ENCODE measurements around the gene PANK2. TPM values are rescaled to one million over a fixed set of nuclear protein-coding genes. Genes with fewer than 3 reads are reported as not detected.
"Not testable (repeated sequence)": the region's sequence is repeated elsewhere in the genome, so short reads cannot be mapped to it uniquely, and the experiment has no call there.

Gene PANK2
- total RNA-seq, 4 donors from 2014 or later: 49.0 to 58.1 (median 54.3) TPM

DNA sequence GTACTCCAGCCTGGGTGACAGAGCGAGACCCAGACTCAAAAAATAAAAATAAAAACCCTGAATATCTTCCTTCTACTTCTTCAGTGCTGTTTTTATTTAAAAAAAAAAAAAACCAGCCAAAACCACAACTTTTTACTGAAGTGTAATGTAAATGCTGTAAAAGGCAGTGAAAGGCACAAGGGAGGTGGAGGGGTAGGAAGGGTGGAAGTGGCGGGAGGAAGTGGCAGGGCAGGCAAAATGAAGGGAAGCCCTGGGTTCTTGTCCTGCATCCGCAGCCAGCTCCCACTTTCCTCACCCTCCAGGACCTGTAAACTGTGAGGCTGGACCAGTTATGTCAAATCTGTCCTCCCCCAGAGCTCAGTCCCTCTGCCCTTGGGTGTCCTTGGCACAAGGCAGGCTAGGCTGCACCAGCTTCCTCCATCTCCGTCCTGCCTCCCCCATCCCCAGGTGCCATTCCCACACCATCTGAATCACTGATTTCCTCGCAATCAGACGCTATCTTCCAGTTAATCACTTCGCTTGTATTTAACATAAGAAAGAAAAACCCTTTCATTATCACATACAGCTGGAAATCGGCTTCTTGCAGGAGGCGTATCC is 13.7 kb upstream of the PANK2 start:
- H3K4me3 ChIP-seq: no peak overlapping the region
- H3K36me3 ChIP-seq: peaks cover 0 to 47% of the 10 kb centered on the region in 2 donors
- H3K27me3 ChIP-seq: no peaks in the 10 kb centered on the region
- no peak for ATAC-seq
- no peak overlapping the region for H3K27ac ChIP-seq
- TF ChIP-seq POLR2A (IDR thresholded peaks at IDR 0.05): no peak
- H3K4me1 ChIP-seq: peaks cover 0 to 17% (median 0%) of the 10 kb centered on the region in 3 donors
- 86 to 92% methylated on average over 8 to 9 of the region's 9 CpGs for WGBS, 2 donors (ENCODE audit: low coverage in 1 of 2)
- H3K9me3 ChIP-seq: no peaks in the 10 kb centered on the region

DNA sequence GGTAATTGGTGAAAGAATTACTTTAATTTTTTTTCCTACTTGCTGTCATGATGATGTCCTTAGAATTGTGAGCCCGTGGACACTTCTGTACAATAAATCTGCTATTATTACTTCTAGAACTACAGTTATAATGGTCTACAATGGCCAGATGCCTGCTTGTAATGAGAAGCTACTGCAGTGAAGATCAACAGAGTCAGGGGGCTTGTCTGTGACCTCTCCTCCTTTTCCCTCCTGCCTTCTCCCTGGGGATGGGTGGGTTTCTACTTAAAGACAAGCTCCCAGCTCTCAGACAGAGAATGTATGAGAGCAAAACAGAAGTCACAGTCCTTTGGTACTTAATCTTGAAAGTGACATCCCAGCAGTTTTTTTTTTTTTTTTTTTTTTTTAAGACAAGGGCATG is 13.2 kb upstream of the PANK2 start:
- H3K27ac ChIP-seq: no peak overlapping the region
- no peak for ATAC-seq
- H3K9me3 ChIP-seq: no peaks in the 10 kb centered on the region
- H3K36me3 ChIP-seq: peaks cover 0 to 45% of the 10 kb centered on the region in 2 donors
- 46 to 67% methylated on average over 1 of the region's 1 CpG for WGBS, 2 donors (ENCODE audit: low coverage in 1 of 2)
- peaks cover 0 to 12% (median 0%) of the 10 kb centered on the region in 3 donors for H3K4me1 ChIP-seq
- TF ChIP-seq, protein P1, sequence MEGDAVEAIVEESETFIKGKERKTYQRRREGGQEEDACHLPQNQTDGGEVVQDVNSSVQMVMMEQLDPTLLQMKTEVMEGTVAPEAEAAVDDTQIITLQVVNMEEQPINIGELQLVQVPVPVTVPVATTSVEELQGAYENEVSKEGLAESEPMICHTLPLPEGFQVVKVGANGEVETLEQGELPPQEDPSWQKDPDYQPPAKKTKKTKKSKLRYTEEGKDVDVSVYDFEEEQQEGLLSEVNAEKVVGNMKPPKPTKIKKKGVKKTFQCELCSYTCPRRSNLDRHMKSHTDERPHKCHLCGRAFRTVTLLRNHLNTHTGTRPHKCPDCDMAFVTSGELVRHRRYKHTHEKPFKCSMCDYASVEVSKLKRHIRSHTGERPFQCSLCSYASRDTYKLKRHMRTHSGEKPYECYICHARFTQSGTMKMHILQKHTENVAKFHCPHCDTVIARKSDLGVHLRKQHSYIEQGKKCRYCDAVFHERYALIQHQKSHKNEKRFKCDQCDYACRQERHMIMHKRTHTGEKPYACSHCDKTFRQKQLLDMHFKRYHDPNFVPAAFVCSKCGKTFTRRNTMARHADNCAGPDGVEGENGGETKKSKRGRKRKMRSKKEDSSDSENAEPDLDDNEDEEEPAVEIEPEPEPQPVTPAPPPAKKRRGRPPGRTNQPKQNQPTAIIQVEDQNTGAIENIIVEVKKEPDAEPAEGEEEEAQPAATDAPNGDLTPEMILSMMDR (IDR thresholded peaks at IDR 0.05): no peak
- TF ChIP-seq EP300 (IDR thresholded peaks at IDR 0.05) (no peak), POLR2A (IDR thresholded peaks at IDR 0.05) (no peak), POLR2AphosphoS5 (IDR thresholded peaks at IDR 0.05) (no peak)
- H3K27me3 ChIP-seq: no peaks in the 10 kb centered on the region
- H3K4me3 ChIP-seq: no peak overlapping the region

DNA sequence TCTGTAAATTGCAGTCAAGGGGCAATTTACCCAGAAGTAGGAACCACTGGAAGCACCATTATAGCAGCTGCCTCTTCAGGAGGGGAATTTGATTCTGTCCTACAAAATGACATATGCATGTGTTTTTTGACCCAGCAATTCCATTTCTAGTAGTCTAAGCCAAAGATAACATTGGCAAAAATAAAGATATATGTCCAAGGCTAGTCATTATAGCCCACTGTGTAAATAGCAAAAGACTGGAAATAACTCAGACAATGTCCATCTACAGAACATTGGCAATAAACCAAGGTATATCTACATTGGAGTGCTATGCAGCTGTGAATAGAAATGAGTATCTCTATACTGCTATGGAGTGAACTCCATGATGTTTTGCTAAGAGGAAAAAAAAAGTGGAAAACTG is 12.5 kb upstream of the PANK2 start:
- TF ChIP-seq EP300 (IDR thresholded peaks at IDR 0.05) (no peak), POLR2A (IDR thresholded peaks at IDR 0.05) (no peak), POLR2AphosphoS5 (IDR thresholded peaks at IDR 0.05) (no peak)
- H3K27me3 ChIP-seq: no peaks in the 10 kb centered on the region
- H3K27ac ChIP-seq: no peak overlapping the region
- no peak for ATAC-seq
- H3K36me3 ChIP-seq: peaks cover 0 to 38% of the 10 kb centered on the region in 2 donors
- peaks cover 0 to 5% (median 0%) of the 10 kb centered on the region in 3 donors for H3K4me1 ChIP-seq
- no peak overlapping the region for H3K4me3 ChIP-seq
- H3K9me3 ChIP-seq: no peaks in the 10 kb centered on the region

DNA sequence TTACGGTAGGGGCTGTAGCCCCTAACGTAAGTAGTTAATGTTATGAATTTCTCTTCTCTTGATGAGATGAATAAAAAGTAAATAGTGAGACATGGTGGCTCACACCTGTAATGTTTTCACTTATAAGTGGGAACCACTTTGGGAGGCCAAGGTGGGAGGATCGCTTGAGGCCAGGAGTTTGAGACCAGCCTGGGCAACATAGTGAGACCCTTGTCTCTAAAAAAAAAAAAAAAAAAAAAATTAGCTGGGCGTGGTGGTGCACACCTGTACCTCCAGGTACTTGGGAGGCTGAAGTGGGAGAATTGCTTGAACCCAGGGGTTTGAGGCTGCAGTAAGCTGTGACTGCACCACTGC is 10.3 kb upstream of the PANK2 start:
- not testable (repeated sequence) for H3K4me3 ChIP-seq, H3K27me3 ChIP-seq, ATAC-seq

DNA sequence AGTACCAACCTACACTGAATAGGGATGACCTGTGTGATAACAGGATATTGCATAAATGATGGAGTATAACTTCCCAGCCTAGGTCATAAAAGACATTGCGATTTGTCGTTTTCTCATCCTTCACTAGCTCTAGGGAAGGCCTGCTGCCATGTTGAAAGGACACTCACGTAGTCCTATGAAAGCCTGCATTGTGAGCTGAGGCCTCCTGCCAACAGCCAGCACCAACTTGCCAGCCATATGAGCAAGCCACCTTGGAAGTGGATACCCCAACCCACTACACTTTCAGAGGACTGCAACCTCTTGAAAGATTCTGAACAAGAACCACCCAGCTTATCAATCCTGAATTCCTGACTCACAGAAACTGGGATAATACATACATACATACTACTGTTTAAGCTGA is 3.5 kb upstream of the PANK2 start:
- no peaks in the 10 kb centered on the region for H3K9me3 ChIP-seq
- H3K27me3 ChIP-seq: no peaks in the 10 kb centered on the region
- 92 to 100% methylated on average over 2 of the region's 3 CpGs for WGBS, 2 donors (ENCODE audit: low coverage in 1 of 2)
- no peak overlapping the region for H3K4me3 ChIP-seq
- TF ChIP-seq POLR2A (IDR thresholded peaks at IDR 0.05) (no peak), POLR2AphosphoS5 (IDR thresholded peaks at IDR 0.05) (no peak), EP300 (IDR thresholded peaks at IDR 0.05) (no peak)
- TF ChIP-seq, protein P1 (IDR thresholded peaks at IDR 0.05): no peak
- H3K27ac ChIP-seq: no peak overlapping the region
- ATAC-seq: no peak
- peaks cover 0 to 19% (median 6%) of the 10 kb centered on the region in 3 donors for H3K4me1 ChIP-seq
- H3K36me3 ChIP-seq: no peaks in the 10 kb centered on the region

More for the DNA sequence above, 10.3 kb upstream of the PANK2 start:
- H3K4me1 ChIP-seq, H3K27ac ChIP-seq, H3K9me3 ChIP-seq: not testable (repeated sequence)
- peaks cover 0 to 17% of the 10 kb centered on the region in 2 donors for H3K36me3 ChIP-seq
- 67 to 100% methylated on average over 1 to 2 of the region's 4 CpGs for WGBS, 2 donors (ENCODE audit: low coverage in 1 of 2)

DNA sequence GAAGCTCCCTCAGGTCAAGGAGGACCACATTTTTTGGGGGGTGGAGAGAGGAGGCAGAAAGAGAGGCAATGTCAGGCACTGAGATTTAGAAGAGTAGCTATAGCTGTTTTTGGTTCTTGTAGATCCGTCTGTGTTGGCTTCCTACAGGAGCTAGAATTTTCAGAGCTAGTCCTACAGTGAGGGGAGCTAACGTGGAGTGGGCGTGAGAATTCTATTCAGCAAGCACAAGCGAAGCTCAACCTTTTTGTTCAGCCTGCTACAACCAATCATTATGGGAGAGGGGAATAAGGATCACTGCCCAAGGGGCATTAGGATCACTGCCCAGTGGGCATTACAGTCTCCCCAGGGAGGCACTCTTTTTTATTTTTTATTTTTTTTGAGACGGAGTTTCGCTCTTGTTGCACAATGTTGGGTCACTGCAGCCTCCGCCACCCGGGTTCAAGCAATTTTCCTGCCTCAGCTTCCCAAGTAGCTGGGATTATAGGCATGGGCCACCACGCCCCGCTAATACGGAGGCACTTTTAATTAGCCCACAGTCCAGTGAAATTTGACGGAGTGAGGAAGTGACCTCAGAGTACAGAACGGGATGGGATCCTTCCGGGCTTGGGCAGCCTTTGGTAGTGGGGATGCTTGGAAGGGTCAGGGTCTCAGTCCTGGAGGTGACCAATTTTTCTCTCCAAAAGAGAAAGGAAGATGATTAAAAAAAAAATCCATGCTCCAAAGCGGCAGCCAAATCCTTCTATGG is 1.1 kb upstream of the PANK2 start:
- TF ChIP-seq, protein P1 (IDR thresholded peaks at IDR 0.05): no peak
- no peak for TF ChIP-seq POLR2A (IDR thresholded peaks at IDR 0.05)
- TF ChIP-seq EP300 (IDR thresholded peaks at IDR 0.05): no peak
- no peak for TF ChIP-seq POLR2AphosphoS5 (IDR thresholded peaks at IDR 0.05)
- Histone ChIP-seq H3K27me3 (no peaks in the 10 kb centered on the region), H3K27ac (peak overlapping the region; percentile 57 to 99 (median 97)), H3K36me3 (no peaks in the 10 kb centered on the region), H3K9me3 (no peaks in the 10 kb centered on the region), H3K4me3 (peak overlapping the region; percentile 98 to 99), H3K4me1 (peaks cover 0 to 42% (median 20%) of the 10 kb centered on the region in 3 donors)
- ATAC-seq: no peak
- 21 to 43% methylated on average over 3 to 7 of the region's 15 CpGs for WGBS, 2 donors (ENCODE audit: low coverage in 1 of 2)

Measured in gastroesophageal sphincter (tissue), 4 donors.